GM21619 (cell line): ENCODE results near the gene CRISP1.
"Not testable (repeated sequence)": the region's sequence is repeated elsewhere in the genome, so short reads cannot be mapped to it uniquely, and the experiment has no call there.

Source experiments
- ATAC-seq: cut with Tn5 transposase; IDR thresholded peaks from one replicate; pipeline ENCODE4 v1.9.1; 2021; ENCODE audit not compliant: unreplicated experiment

Gene CRISP1

GRCh38 chr6:49841424-49841823 is 24.9 kb downstream of the CRISP1 start:
- ATAC-seq = no peak

GRCh38 chr6:49839957-49840356 is 26.4 kb downstream of the CRISP1 start:
- no peak for ATAC-seq

- ATAC-seq = no peak
These were observed 27.2 kb downstream of the CRISP1 start for GRCh38 chr6:49839162-49839561.

DNA sequence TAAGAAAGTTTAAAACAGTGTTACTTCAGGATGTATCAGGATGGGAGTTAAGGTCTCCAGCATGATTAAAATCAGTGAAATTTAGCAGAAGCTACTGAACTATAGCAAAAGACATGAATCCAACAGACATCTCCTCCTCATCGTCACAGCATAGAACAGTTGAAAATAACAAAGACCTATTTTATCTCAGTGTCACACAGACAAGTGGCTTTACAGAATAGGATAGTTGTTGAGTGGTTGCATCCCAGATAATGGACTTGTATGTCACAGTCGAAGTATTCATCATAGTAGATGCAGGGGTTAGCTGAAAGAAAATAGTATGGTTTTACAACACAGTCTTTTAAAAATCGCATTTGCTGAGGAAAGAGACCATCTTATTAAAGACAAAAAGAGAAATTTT is 31.2 kb downstream of the CRISP1 start:
- ATAC-seq = no peak

DNA sequence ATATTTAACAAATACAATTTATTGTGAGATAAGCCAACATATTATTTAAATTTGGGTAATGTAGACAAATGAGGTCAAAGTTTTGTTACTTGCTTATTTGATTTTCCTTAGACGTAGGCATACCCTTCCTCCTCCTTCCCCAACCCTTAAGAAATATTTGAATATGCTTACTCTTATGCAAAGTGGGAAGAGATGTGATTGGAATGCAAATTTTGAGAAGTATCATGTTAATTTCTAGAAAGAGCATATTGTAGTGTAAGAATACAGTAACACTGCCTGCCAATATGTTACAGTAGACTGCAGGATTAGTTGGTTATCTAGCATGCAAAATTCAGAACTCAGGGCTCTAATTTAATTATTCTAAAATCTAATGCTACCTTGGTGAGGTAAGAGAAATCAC is 32.9 kb downstream of the CRISP1 start:
- ATAC-seq = no peak

GRCh38 chr6:49826743-49827406 is 39.5 kb downstream of the CRISP1 start:
- peak; percentile 99 for ATAC-seq

DNA sequence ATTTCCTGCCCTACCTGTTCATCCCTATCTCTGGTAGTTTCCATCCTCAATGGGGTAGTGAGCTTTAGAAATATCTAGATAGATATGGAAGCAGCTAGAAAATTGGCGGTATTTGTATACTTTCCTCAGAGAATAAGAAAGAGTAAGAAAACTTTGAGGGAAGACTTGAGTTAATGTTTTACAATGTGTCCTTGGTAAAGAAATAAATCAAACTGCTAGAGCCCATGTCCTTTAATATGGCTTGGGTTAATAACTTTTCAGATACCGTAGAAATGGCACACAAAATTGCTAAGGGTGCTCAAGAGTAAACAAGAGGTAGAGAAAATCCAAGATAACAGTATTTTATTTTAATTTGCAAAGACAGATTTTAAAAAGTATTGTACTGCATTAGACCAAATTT is 51.2 kb downstream of the CRISP1 start:
- no peak for ATAC-seq

DNA sequence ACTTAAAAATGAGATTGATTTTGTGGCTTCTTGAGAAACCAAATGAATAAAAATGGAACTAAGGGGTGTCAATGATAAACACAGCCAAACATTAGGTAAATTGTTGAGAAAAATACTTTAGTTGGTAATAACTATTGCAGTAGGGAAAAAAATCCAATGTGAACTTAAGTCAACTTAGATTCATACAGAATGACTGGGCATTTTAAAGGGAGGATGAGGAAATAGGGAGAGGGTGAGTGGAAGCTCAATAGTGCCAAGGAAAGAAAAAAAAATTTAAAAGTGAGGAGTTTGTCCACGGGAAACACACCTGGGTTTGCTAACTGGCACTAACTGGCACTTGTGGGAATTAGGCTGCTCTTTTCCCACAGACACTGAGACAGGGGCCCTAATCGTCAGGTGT is 53.1 kb downstream of the CRISP1 start:
- no peak for ATAC-seq

- ATAC-seq = no peak
These were observed 60.2 kb downstream of the CRISP1 start for GRCh38 chr6:49806145-49806544.

DNA sequence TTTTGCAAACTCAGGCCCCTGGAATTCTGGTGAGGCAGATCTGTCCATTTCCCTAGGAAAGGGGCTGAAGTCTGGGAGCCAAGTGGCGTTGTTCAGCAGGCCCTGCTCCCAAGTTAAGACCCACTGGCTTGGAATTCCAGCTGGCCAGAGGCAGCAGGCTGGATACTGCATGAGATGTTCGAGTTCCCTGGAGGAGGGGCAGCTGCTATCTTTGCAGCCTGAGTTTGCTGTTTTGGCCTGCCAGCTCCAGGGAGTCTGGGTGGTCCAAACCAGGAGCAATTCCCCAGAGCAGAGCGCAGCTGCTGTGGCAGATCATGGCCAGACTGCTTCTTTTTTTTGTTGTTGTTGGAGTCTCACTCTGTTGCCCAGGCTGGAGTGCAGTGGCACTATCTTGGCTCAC is 61.1 kb downstream of the CRISP1 start:
- ATAC-seq = no peak

DNA sequence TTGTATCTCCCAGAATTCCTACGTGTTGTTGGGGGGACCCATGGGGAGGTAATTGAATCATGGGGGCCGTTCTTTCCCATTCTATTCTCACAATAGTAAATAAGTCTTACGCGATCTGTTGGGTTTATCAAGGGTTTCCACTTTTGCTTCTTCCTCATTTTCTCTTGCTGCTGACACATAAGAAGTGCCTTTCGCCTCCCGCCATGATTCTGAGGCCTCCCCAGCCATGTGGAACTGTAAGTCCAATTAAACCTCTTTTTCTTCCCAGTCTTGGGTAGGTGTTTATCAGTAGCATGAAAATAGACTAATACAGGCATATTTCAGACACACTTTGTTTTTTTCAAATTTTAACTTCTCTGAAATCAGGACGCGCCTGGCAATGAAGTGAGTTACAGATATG is 64.8 kb downstream of the CRISP1 start:
- no peak for ATAC-seq

DNA sequence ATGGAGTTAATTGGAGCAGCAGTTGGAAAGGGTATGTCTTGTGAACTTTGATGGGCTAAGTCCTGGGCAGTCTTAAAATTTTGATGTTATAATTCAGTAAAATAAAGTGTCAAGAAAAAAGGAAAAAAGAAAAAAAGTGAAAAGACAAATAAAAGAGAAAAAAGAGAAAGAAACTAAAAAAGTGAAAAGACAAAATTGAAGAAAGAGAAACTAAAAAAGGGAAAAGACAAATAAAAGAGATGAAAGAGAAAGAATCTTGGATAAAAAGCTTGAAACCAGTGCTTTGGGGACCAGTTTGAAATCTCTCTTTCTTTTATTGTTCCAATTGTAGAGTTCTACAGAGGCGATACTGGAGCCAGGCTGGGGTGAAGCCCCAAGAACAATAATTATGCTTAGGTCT is 67.2 kb downstream of the CRISP1 start:
- ATAC-seq = no peak

DNA sequence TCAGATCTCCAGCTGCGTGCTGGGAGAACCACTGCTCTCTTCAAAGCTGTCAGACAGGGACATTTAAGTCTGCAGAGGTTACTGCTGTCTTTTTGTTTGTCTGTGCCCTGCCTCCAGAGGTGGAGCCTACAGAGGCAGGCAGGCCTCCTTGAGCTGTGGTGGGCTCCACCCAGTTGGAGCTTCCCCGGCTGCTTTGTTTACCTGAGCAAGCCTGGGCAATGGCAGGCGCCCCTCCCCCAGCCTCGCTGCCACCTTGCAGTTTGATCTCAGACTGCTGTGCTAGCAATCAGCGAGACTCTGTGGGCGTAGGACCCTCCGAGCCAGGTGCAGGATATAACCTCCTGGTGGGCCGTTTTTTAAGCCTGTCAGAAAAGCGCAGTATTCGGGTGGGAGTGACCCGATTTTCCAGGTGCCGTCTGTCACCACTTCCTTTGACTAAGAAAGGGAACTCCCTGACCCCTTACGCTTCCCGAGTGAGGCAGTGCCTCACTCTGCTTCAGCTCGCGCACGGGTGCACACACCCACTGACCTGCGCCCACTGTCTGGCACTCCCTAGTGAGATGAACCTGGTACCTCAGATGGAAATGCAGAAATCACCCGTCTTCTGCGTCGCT is 69.4 kb downstream of the CRISP1 start:
- not testable (repeated sequence) for ATAC-seq

- no peak for ATAC-seq
These were observed 76.0 kb downstream of the CRISP1 start for GRCh38 chr6:49790341-49790740.

- no peak for ATAC-seq
These were observed 79.2 kb downstream of the CRISP1 start, which contains the start of gene PGK2 for GRCh38 chr6:49787176-49787575. Gene PGK2, minus strand, starts transcription at chr6:49787285. Its CDS starts 98 bp downstream, at chr6:49787187.

DNA sequence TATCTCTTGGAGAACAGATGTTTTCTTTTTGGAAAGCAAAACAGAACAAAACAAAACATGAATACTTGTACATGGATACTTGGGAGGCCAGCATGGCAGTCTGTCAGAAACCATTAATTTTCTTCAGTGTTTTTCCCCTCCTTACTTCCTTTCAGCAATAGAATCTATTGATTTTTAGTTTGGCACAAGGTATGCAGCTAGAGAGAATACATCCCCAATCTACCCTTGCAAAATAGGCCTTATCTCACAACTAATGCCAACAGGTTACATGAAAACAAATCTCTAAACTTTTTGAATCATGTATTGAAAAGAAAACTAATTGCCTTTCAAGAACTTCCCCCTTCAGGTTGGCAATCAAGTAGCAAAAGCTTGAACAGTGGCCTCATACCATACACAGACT is 82.1 kb downstream of the CRISP1 start:
- no peak for ATAC-seq
